CD8-positive, alpha-beta memory T cell (primary cell): ENCODE results near the gene STIM1. TPM values are rescaled to one million over a fixed set of nuclear protein-coding genes. Genes with fewer than 3 reads are reported as not detected.

ENCODE experiments used
- CTCF ChIA-PET: fragments of 350-600 bp; sonication (Branson Sonifier 250); formaldehyde crosslinking; loops from one replicate; lab custom pipeline; 2021; ENCODE audit warnings: antibody characterized with exemption; lab: Charles Lee
- POLR2A ChIA-PET: fragments of 350-600 bp; sonication (Branson Sonifier 250); formaldehyde crosslinking; loops from one replicate; lab custom pipeline; 2021; ENCODE audit warnings: antibody characterized with exemption; lab: Charles Lee
- DNase-seq, 5 donors: peaks; one replicate each; pipeline versions ENCODE4 v3.0.0 to v3.0.0-alpha.2; 2020 to 2022; ENCODE audit warnings: mixed read lengths in 1 of 5
- H3K27ac ChIP-seq: one replicate; pipeline ENCODE4 v1.7.0; 2013; ENCODE audit warnings: low read depth, mild to moderate bottlenecking, low read length, moderate library complexity
- H3K27me3 ChIP-seq: 2 replicates; pipeline ENCODE4 v1.7.0; 2013; ENCODE audit warnings: low read length, mild to moderate bottlenecking; ENCODE audit not compliant: insufficient read depth, poor library complexity, severe bottlenecking
- H3K36me3 ChIP-seq: 2 replicates; pipeline ENCODE4 v1.7.0; 2013; ENCODE audit warnings: mild to moderate bottlenecking, low read length, moderate library complexity; ENCODE audit not compliant: insufficient read depth
- H3K4me1 ChIP-seq: 2 replicates; pipeline ENCODE4 v1.7.0; 2013; ENCODE audit warnings: mild to moderate bottlenecking, low read length, moderate library complexity; ENCODE audit not compliant: insufficient read depth
- H3K4me3 ChIP-seq: 2 replicates; pipeline ENCODE4 v1.7.0; 2013; ENCODE audit warnings: mild to moderate bottlenecking, low read length
- H3K9me3 ChIP-seq: 2 replicates; pipeline ENCODE4 v1.7.0; 2013; ENCODE audit warnings: mild to moderate bottlenecking, low read length
- H3K27ac Mint-ChIP-seq, 8 donors: one replicate each; pipeline ENCODE4 v1.8.0; 2020 to 2021; ENCODE audit warnings: mixed read lengths in 8 of 8, mild to moderate bottlenecking in 6 of 8, inconsistent platforms in 3 of 8, moderate library complexity in 3 of 8
- H3K27me3 Mint-ChIP-seq, 2 donors: one replicate each; pipeline ENCODE4 v1.8.0; 2020 to 2021; ENCODE audit warnings: mixed read lengths in 2 of 2, mild to moderate bottlenecking in 1 of 2, moderate library complexity in 1 of 2
- H3K36me3 Mint-ChIP-seq, 3 donors: one replicate each; pipeline ENCODE4 v1.8.0; 2020 to 2021; ENCODE audit warnings: mixed read lengths in 3 of 3, inconsistent platforms in 1 of 3, mild to moderate bottlenecking in 1 of 3
- H3K4me1 Mint-ChIP-seq, 3 donors: one replicate each; pipeline ENCODE4 v1.8.0; 2020 to 2021; ENCODE audit warnings: mixed read lengths in 3 of 3, inconsistent platforms in 1 of 3, mild to moderate bottlenecking in 1 of 3
- H3K4me3 Mint-ChIP-seq, 7 donors: one replicate each; pipeline ENCODE4 v1.8.0; 2020 to 2021; ENCODE audit warnings: mixed read lengths in 7 of 7, mild to moderate bottlenecking in 6 of 7, moderate library complexity in 4 of 7, inconsistent platforms in 2 of 7
- H3K9me3 Mint-ChIP-seq, 5 donors: one replicate each; pipeline ENCODE4 v1.8.0; 2020 to 2022; ENCODE audit warnings: mixed read lengths in 5 of 5, mild to moderate bottlenecking in 3 of 5, moderate library complexity in 2 of 5, inconsistent platforms in 1 of 5
- polyA plus RNA-seq: library from polyadenylated mRNA; unstranded; fragments of 300-500 nt; fragmentation: Illumina TruSeq; gene quantifications from one replicate; pipeline ENCODE4 v1.2.3, GENCODE V29; 2021
- total RNA-seq, 2 experiments: library from RNA; stranded (reverse); gene quantifications; one replicate each; pipeline ENCODE4 v1.2.3, GENCODE V29; 2021

STIM1 gene
- total and polyA plus RNA-seq, 3 experiments from 2014 or later, result 43.8 to 46.0 (median 45.6) TPM

- Mint-ChIP-seq H3K27ac (peak overlapping the region in 6 of 8 donors; percentile 6 to 84 (median 76)), H3K4me1 (peaks cover 22 to 32% (median 26%) of the 10 kb centered on the region in 3 donors), H3K27me3 (peaks cover 0 to 8% of the 10 kb centered on the region in 2 donors), H3K36me3 (peaks cover 0 to 21% (median under 1%) of the 10 kb centered on the region in 3 donors), H3K4me3 (peak overlapping the region in 1 of 7 donors; percentile 23), H3K9me3 (no peaks in the 10 kb centered on the region)
- ChIA-PET CTCF (interaction anchor here (13.6 to 14.4 kb wide), 2 partner anchors 8 to 226 kb away, joined by 297 to 407 read pairs; partner anchors contain the start of gene STIM1), POLR2A (no interaction called here)
- Histone ChIP-seq H3K9me3 (no peaks in the 10 kb centered on the region), H3K27me3 (no peaks in the 10 kb centered on the region), H3K4me3 (no peak overlapping the region), H3K4me1 (peaks cover 16% of the 10 kb centered on the region), H3K27ac (no peak overlapping the region), H3K36me3 (no peaks in the 10 kb centered on the region)
- no peak for DNase-seq
These were observed 12.1 kb upstream of the STIM1 start for GRCh38 chr11:3843326-3843725.

- no peak overlapping the region for H3K4me3 ChIP-seq
- H3K36me3 ChIP-seq, result no peaks in the 10 kb centered on the region
- no peak overlapping the region for H3K27ac ChIP-seq
- CTCF ChIA-PET, result interaction anchor here (1.2 to 14.4 kb wide), 5 partner anchors 6 to 224 kb away, joined by 4 to 407 read pairs (median 7); partner anchors contain the start of gene STIM1
- peak overlapping the region in 1 of 8 donors; percentile 37 for H3K27ac Mint-ChIP-seq
- H3K9me3 Mint-ChIP-seq, result no peaks in the 10 kb centered on the region
- H3K36me3 Mint-ChIP-seq, result peaks cover 0 to 4% (median 0%) of the 10 kb centered on the region in 3 donors
- DNase-seq, result no peak
- no peaks in the 10 kb centered on the region for H3K27me3 ChIP-seq
- peaks cover 12 to 22% (median 17%) of the 10 kb centered on the region in 3 donors for H3K4me1 Mint-ChIP-seq
- peak overlapping the region in 1 of 7 donors; percentile 2 for H3K4me3 Mint-ChIP-seq
- no peaks in the 10 kb centered on the region for H3K9me3 ChIP-seq
- POLR2A ChIA-PET, result no interaction called here
- peaks cover 0 to 4% of the 10 kb centered on the region in 2 donors for H3K27me3 Mint-ChIP-seq
- H3K4me1 ChIP-seq, result peaks cover 8% of the 10 kb centered on the region
These were observed 10.2 kb upstream of the STIM1 start for GRCh38 chr11:3845246-3845645.

- peaks cover 0 to 4% of the 10 kb centered on the region in 2 donors for H3K27me3 Mint-ChIP-seq
- Histone ChIP-seq H3K36me3 (no peaks in the 10 kb centered on the region), H3K27ac (no peak overlapping the region), H3K27me3 (no peaks in the 10 kb centered on the region), H3K4me1 (peaks cover 8% of the 10 kb centered on the region), H3K9me3 (no peaks in the 10 kb centered on the region), H3K4me3 (no peak overlapping the region)
- H3K36me3 Mint-ChIP-seq, result peaks cover 0 to 4% (median 0%) of the 10 kb centered on the region in 3 donors
- no peak for DNase-seq
- H3K4me1 Mint-ChIP-seq, result peaks cover 12 to 22% (median 17%) of the 10 kb centered on the region in 3 donors
- ChIA-PET POLR2A (no interaction called here), CTCF (interaction anchor here (1.2 to 13.6 kb wide), 5 partner anchors 9 to 224 kb away, joined by 3 to 407 read pairs (median 4); partner anchors contain the start of gene STIM1)
- H3K9me3 Mint-ChIP-seq, result no peaks in the 10 kb centered on the region
- H3K4me3 Mint-ChIP-seq, result no peak overlapping the region
- H3K27ac Mint-ChIP-seq, result peak overlapping the region in 2 of 8 donors; percentile 37 to 61
These were observed 9.8 kb upstream of the STIM1 start for GRCh38 chr11:3845670-3846069.

GRCh38 chr11:3849297-3849874 lies 6.1 kb upstream of the STIM1 start:
- H3K27ac ChIP-seq, result no peak overlapping the region
- peaks cover 26 to 28% (median 28%) of the 10 kb centered on the region in 3 donors for H3K4me1 Mint-ChIP-seq
- H3K4me1 ChIP-seq, result peaks cover 23% of the 10 kb centered on the region
- H3K9me3 Mint-ChIP-seq, result no peaks in the 10 kb centered on the region
- peaks cover 0 to 6% of the 10 kb centered on the region in 2 donors for H3K27me3 Mint-ChIP-seq
- H3K27me3 ChIP-seq, result no peaks in the 10 kb centered on the region
- peak in 4 of 5 donors; percentile 32 to 63 (median 52) for DNase-seq
- peak overlapping the region in 6 of 8 donors; percentile 27 to 83 (median 54) for H3K27ac Mint-ChIP-seq
- no peaks in the 10 kb centered on the region for H3K36me3 ChIP-seq
- H3K9me3 ChIP-seq, result no peaks in the 10 kb centered on the region
- ChIA-PET CTCF (interaction anchor here (0.7 to 13.6 kb wide), 38 partner anchors 11 to 256 kb away, joined by 3 to 407 read pairs (median 4); partner anchors contain the start of gene RHOG), POLR2A (interaction anchor here (0.6 to 7.1 kb wide), 8 partner anchors 9 to 224 kb away, joined by 3 to 157 read pairs (median 3); partner anchors contain the start of gene RHOG)
- peak overlapping the region in 1 of 7 donors; percentile 58 for H3K4me3 Mint-ChIP-seq
- no peak overlapping the region for H3K4me3 ChIP-seq
- H3K36me3 Mint-ChIP-seq, result no peaks in the 10 kb centered on the region

GRCh38 chr11:3853545-3853842 lies 2.0 kb upstream of the STIM1 start:
- Mint-ChIP-seq H3K27me3 (peaks cover 0 to 3% of the 10 kb centered on the region in 2 donors), H3K9me3 (no peaks in the 10 kb centered on the region), H3K4me3 (peak overlapping the region in 6 of 7 donors; percentile 89 to 98 (median 92)), H3K27ac (peak overlapping the region; percentile 98 to 100 (median 99)), H3K36me3 (peaks cover 0 to 17% (median 0%) of the 10 kb centered on the region in 3 donors), H3K4me1 (peaks cover 52 to 57% (median 55%) of the 10 kb centered on the region in 3 donors)
- peak overlapping the region; percentile 84 for H3K4me3 ChIP-seq
- H3K9me3 ChIP-seq, result no peaks in the 10 kb centered on the region
- peak overlapping the region; percentile 86 for H3K27ac ChIP-seq
- no peaks in the 10 kb centered on the region for H3K27me3 ChIP-seq
- peaks cover 41% of the 10 kb centered on the region for H3K4me1 ChIP-seq
- ChIA-PET POLR2A (interaction anchor here (1.2 to 7.1 kb wide), 3 partner anchors 9 to 51 kb away, joined by 3 to 157 read pairs (median 4); partner anchors contain the start of gene RHOG), CTCF (interaction anchor here (0.8 to 13.6 kb wide), 16 partner anchors 15 to 231 kb away, joined by 3 to 407 read pairs (median 25); partner anchors contain the start of genes PGAP2 and RHOG)
- no peak for DNase-seq
- no peaks in the 10 kb centered on the region for H3K36me3 ChIP-seq

GRCh38 chr11:3853899-3854659 lies 1.4 kb upstream of the STIM1 start:
- Histone ChIP-seq H3K4me3 (peak overlapping the region; percentile 84), H3K9me3 (no peaks in the 10 kb centered on the region), H3K27me3 (no peaks in the 10 kb centered on the region), H3K27ac (peak overlapping the region; percentile 86), H3K36me3 (no peaks in the 10 kb centered on the region), H3K4me1 (peaks cover 47% of the 10 kb centered on the region)
- H3K4me3 Mint-ChIP-seq, result peak overlapping the region; percentile 89 to 98 (median 92)
- CTCF ChIA-PET, result interaction anchor here (0.8 to 13.6 kb wide), 62 partner anchors 8 to 333 kb away, joined by 3 to 407 read pairs (median 8); partner anchors contain the start of genes NUP98, PGAP2 and RHOG
- peak; percentile 44 to 82 (median 76) for DNase-seq
- POLR2A ChIA-PET, result interaction anchor here (0.6 to 7.1 kb wide), 22 partner anchors 10 to 241 kb away, joined by 3 to 157 read pairs (median 4); partner anchors contain the start of genes NUP98, PGAP2 and RHOG
- H3K27me3 Mint-ChIP-seq, result peaks cover 0 to 3% of the 10 kb centered on the region in 2 donors
- no peaks in the 10 kb centered on the region for H3K9me3 Mint-ChIP-seq
- peaks cover 56 to 61% (median 60%) of the 10 kb centered on the region in 3 donors for H3K4me1 Mint-ChIP-seq
- peaks cover 0 to 17% (median 0%) of the 10 kb centered on the region in 3 donors for H3K36me3 Mint-ChIP-seq
- H3K27ac Mint-ChIP-seq, result peak overlapping the region; percentile 98 to 100 (median 99)

- peak overlapping the region; percentile 89 to 98 (median 92) for H3K4me3 Mint-ChIP-seq
- H3K27ac Mint-ChIP-seq, result peak overlapping the region; percentile 98 to 100 (median 99)
- DNase-seq, result no peak
- Histone ChIP-seq H3K4me1 (peaks cover 52% of the 10 kb centered on the region), H3K27ac (peak overlapping the region; percentile 86), H3K4me3 (peak overlapping the region; percentile 84), H3K36me3 (no peaks in the 10 kb centered on the region), H3K27me3 (no peaks in the 10 kb centered on the region), H3K9me3 (no peaks in the 10 kb centered on the region)
- ChIA-PET POLR2A (interaction anchor here (0.6 to 7.1 kb wide), 26 partner anchors 9 to 241 kb away, joined by 3 to 157 read pairs (median 4); partner anchors contain the start of genes NUP98, PGAP2 and RHOG), CTCF (interaction anchor here (0.7 to 13.6 kb wide), 63 partner anchors 8 to 333 kb away, joined by 3 to 407 read pairs (median 7); partner anchors contain the start of genes NUP98, PGAP2 and RHOG)
- peaks cover 0 to 3% of the 10 kb centered on the region in 2 donors for H3K27me3 Mint-ChIP-seq
- H3K4me1 Mint-ChIP-seq, result peaks cover 57 to 62% (median 61%) of the 10 kb centered on the region in 3 donors
- H3K36me3 Mint-ChIP-seq, result peaks cover 0 to 17% (median 0%) of the 10 kb centered on the region in 3 donors
- H3K9me3 Mint-ChIP-seq, result no peaks in the 10 kb centered on the region
These were observed 846 bp upstream of the STIM1 start for GRCh38 chr11:3854660-3854976.
